ENCODE results near the gene RAD51C.

- TF ChIP-seq GATA3 (IDR thresholded peaks at IDR 0.05; ENCODE audit: low read depth, low read length) (no peak), GATA2 (IDR thresholded peaks at IDR 0.05; ENCODE audit: low read depth, low read length) (no peak)
Measured at GRCh38 chr17:58669853-58670252, 22.5 kb upstream of the RAD51C start.

All from SH-SY5Y (cell line).